ENCODE measurements around the gene PRKRA. TPM values are rescaled to one million over a fixed set of nuclear protein-coding genes. Genes with fewer than 3 reads are reported as not detected.
A peak's percentile ranks its signal among the peaks of the same experiment; 100 is the strongest.

Gene PRKRA
- total and polyA plus RNA-seq, 4 donors, result 8.3 to 28.1 (median 13.4) TPM

- Histone ChIP-seq H3K9me3 (ENCODE audit: control insufficient read depth in 4 of 4, low read length in 3 of 4) (no peaks in the 10 kb centered on the region), H3K9ac (ENCODE audit: low read depth in 1 of 2, low read length in 2 of 2) (no peak overlapping the region), H3K4me1 (ENCODE audit: control insufficient read depth in 4 of 4, insufficient read depth in 4 of 4, low read length in 3 of 4) (no peaks in the 10 kb centered on the region), H3K27ac (ENCODE audit: low read depth in 1 of 2, low read length in 2 of 2) (no peak overlapping the region), H3K36me3 (ENCODE audit: control insufficient read depth in 4 of 4, insufficient read depth in 3 of 4, low read depth in 1 of 4, low read length in 3 of 4) (no peaks in the 10 kb centered on the region), H3K27me3 (ENCODE audit: control insufficient read depth in 4 of 4, insufficient read depth in 4 of 4, low read length in 3 of 4) (no peaks in the 10 kb centered on the region), H3K4me3 (ENCODE audit: low read depth in 1 of 3, low read length in 3 of 3) (no peak overlapping the region)
- 72% methylated on average over 6 of the region's 6 CpGs for WGBS
- DNase-seq (ENCODE audit: low spot score), result no peak
- TF ChIP-seq SP1 (IDR thresholded peaks at IDR 0.05) (no peak), REST (IDR thresholded peaks at IDR 0.05) (no peak), CTCF (IDR thresholded peaks at IDR 0.05; ENCODE audit: low read depth, low read length, missing input control) (no peak), HNF4A (conservative IDR thresholded peaks at IDR 0.05) (no peak), MAX (IDR thresholded peaks at IDR 0.05) (no peak), ATF3 (IDR thresholded peaks at IDR 0.05) (no peak), RAD21 (IDR thresholded peaks at IDR 0.05) (no peak), TAF1 (conservative IDR thresholded peaks at IDR 0.05) (no peak), GABPA (IDR thresholded peaks at IDR 0.05 in 1 of 2, conservative IDR thresholded peaks at IDR 0.05 in 1 of 2) (no peak), EGR1 (IDR thresholded peaks at IDR 0.05; ENCODE audit: low read depth in 2 of 2) (no peak), FOXA1 (IDR thresholded peaks at IDR 0.05) (no peak), NR2F2 (IDR thresholded peaks at IDR 0.05) (no peak)
Observed at GRCh38 chr2:178401994-178402437, 49.0 kb downstream of the PRKRA start.

- Histone ChIP-seq H3K27ac (ENCODE audit: low read depth in 1 of 2, low read length in 2 of 2) (no peak overlapping the region), H3K4me3 (ENCODE audit: low read depth in 1 of 3, low read length in 3 of 3) (no peak overlapping the region), H3K9ac (ENCODE audit: low read depth in 1 of 2, low read length in 2 of 2) (no peak overlapping the region), H3K4me1 (ENCODE audit: control insufficient read depth in 4 of 4, insufficient read depth in 4 of 4, low read length in 3 of 4) (no peaks in the 10 kb centered on the region), H3K36me3 (ENCODE audit: control insufficient read depth in 4 of 4, insufficient read depth in 3 of 4, low read depth in 1 of 4, low read length in 3 of 4) (peaks cover 0 to 7% (median 0%) of the 10 kb centered on the region in 4 donors), H3K9me3 (ENCODE audit: control insufficient read depth in 4 of 4, low read length in 3 of 4) (no peaks in the 10 kb centered on the region), H3K27me3 (ENCODE audit: control insufficient read depth in 4 of 4, insufficient read depth in 4 of 4, low read length in 3 of 4) (no peaks in the 10 kb centered on the region)
- WGBS, result 25% methylated on average over 7 of the region's 7 CpGs
- TF ChIP-seq RAD21 (IDR thresholded peaks at IDR 0.05) (peak; percentile 73 to 80), CTCF (IDR thresholded peaks at IDR 0.05; ENCODE audit: low read depth, low read length, missing input control) (peak; percentile 54), NR2F2 (IDR thresholded peaks at IDR 0.05) (no peak)
- DNase-seq (ENCODE audit: low spot score), result no peak
Observed at GRCh38 chr2:178397002-178397605, 53.9 kb downstream of the PRKRA start.
